ENCODE measurements around the gene IGFBPL1. TPM values are rescaled to one million over a fixed set of nuclear protein-coding genes. Genes with fewer than 3 reads are reported as not detected.

Gene IGFBPL1
- total RNA-seq, 1 donor, result 0.36 TPM

GRCh38 chr9:38395653-38396370, 28.4 kb downstream of the IGFBPL1 start:
- no peak overlapping the region for H3K4me2 ChIP-seq (ENCODE audit: insufficient read depth, low read length)
- no peak overlapping the region for H3K4me3 ChIP-seq (ENCODE audit: insufficient read depth, low read length)
- peaks cover 27% of the 10 kb centered on the region for H3K79me2 ChIP-seq (ENCODE audit: insufficient read depth, low read length)
- no peak overlapping the region for H3K27ac ChIP-seq (ENCODE audit: low read depth, low read length)
- peaks cover 18% of the 10 kb centered on the region for H4K20me1 ChIP-seq (ENCODE audit: insufficient read depth, low read length)
- no peaks in the 10 kb centered on the region for H3K27me3 ChIP-seq (ENCODE audit: insufficient read depth, low read length)
- TF ChIP-seq, protein P1, sequence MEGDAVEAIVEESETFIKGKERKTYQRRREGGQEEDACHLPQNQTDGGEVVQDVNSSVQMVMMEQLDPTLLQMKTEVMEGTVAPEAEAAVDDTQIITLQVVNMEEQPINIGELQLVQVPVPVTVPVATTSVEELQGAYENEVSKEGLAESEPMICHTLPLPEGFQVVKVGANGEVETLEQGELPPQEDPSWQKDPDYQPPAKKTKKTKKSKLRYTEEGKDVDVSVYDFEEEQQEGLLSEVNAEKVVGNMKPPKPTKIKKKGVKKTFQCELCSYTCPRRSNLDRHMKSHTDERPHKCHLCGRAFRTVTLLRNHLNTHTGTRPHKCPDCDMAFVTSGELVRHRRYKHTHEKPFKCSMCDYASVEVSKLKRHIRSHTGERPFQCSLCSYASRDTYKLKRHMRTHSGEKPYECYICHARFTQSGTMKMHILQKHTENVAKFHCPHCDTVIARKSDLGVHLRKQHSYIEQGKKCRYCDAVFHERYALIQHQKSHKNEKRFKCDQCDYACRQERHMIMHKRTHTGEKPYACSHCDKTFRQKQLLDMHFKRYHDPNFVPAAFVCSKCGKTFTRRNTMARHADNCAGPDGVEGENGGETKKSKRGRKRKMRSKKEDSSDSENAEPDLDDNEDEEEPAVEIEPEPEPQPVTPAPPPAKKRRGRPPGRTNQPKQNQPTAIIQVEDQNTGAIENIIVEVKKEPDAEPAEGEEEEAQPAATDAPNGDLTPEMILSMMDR (IDR thresholded peaks at IDR 0.05; ENCODE audit: extremely low read depth, low read depth, low read length), result no peak
- no peaks in the 10 kb centered on the region for H3K9me3 ChIP-seq (ENCODE audit: low read depth, low read length)
- no peak overlapping the region for H2AFZ ChIP-seq (ENCODE audit: low read length)
- H3K4me1 ChIP-seq (ENCODE audit: insufficient read depth, low read length), result peaks cover 9% of the 10 kb centered on the region
- H3K36me3 ChIP-seq (ENCODE audit: insufficient read depth, low read length), result peaks cover 32% of the 10 kb centered on the region
- DNase-seq (ENCODE audit: insufficient read length, low spot score, missing footprints), result no peak

DNA sequence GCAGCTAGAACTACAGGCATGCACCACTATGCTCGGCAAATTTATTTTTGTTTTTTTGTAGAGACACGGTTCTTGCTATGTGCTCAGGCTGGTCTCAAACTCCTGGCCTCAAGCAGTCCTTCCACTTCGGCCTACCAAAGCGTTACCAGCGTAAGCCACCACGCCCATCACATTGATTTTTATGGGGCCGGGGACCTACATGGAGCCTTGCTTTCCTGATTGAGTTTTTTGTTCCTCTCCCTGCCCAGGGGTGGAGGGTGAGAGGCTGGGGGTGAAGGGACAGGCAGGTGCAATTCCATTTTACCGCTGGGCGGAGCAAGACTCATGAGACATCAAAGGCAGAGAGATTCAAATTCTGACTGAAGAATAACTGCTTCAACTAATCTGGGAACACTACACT, 29.8 kb downstream of the IGFBPL1 start:
- Histone ChIP-seq H3K27ac (ENCODE audit: low read depth, low read length) (no peak overlapping the region), H3K4me1 (ENCODE audit: insufficient read depth, low read length) (peaks cover 11% of the 10 kb centered on the region), H2AFZ (ENCODE audit: low read length) (no peak overlapping the region), H3K4me2 (ENCODE audit: insufficient read depth, low read length) (peak overlapping the region; percentile 98), H3K36me3 (ENCODE audit: insufficient read depth, low read length) (peaks cover 32% of the 10 kb centered on the region), H3K9me3 (ENCODE audit: low read depth, low read length) (no peaks in the 10 kb centered on the region), H3K27me3 (ENCODE audit: insufficient read depth, low read length) (no peaks in the 10 kb centered on the region), H3K4me3 (ENCODE audit: insufficient read depth, low read length) (no peak overlapping the region), H4K20me1 (ENCODE audit: insufficient read depth, low read length) (peaks cover 18% of the 10 kb centered on the region), H3K79me2 (ENCODE audit: insufficient read depth, low read length) (peaks cover 27% of the 10 kb centered on the region)
- TF ChIP-seq, protein P1 (IDR thresholded peaks at IDR 0.05; ENCODE audit: extremely low read depth, low read depth, low read length), result no peak
- DNase-seq (ENCODE audit: insufficient read length, low spot score, missing footprints), result no peak

DNA sequence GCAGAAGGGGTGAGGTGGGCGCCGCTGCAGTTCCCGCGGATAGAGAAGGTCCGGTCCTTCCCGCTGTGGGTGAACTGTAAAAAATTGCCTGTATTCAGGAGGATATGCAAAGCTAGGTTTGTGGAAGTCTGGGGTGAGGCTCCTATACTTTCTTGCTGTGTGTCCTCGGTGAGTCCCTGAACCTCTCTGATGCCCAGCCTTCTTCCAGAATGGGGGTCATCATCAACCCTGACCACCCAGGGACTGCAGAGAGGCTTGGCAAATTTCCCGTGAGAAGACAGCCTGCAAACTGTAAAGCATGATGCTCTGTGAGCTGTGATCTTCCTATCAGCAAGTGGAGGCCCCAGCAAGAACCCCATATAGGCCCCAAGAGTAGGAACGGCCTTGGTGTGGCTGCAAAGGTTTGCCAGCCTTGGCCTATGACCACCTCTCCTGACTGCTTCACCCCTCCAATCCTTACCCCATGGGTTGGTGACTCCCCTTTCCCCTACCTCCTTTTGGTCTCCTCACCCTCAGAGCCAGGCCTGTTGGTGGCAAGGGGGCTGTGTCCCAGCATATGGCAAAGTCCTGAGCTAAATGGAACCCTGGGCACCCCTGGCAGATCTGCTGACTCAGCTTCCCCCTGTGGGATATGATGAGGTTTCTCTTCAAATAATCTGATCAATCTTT, 31.0 kb downstream of the IGFBPL1 start:
- no peaks in the 10 kb centered on the region for H3K9me3 ChIP-seq (ENCODE audit: low read depth, low read length)
- peaks cover 27% of the 10 kb centered on the region for H3K79me2 ChIP-seq (ENCODE audit: insufficient read depth, low read length)
- peaks cover 16% of the 10 kb centered on the region for H4K20me1 ChIP-seq (ENCODE audit: insufficient read depth, low read length)
- no peak for DNase-seq (ENCODE audit: insufficient read length, low spot score, missing footprints)
- H3K27ac ChIP-seq (ENCODE audit: low read depth, low read length), result peak overlapping the region; percentile 58
- H3K4me3 ChIP-seq (ENCODE audit: insufficient read depth, low read length), result peak overlapping the region; percentile 93
- H2AFZ ChIP-seq (ENCODE audit: low read length), result peak overlapping the region; percentile 98
- TF ChIP-seq, protein P1 (IDR thresholded peaks at IDR 0.05; ENCODE audit: extremely low read depth, low read depth, low read length), result peak; percentile 1
- no peaks in the 10 kb centered on the region for H3K27me3 ChIP-seq (ENCODE audit: insufficient read depth, low read length)
- H3K36me3 ChIP-seq (ENCODE audit: insufficient read depth, low read length), result peaks cover 32% of the 10 kb centered on the region
- H3K4me2 ChIP-seq (ENCODE audit: insufficient read depth, low read length), result peak overlapping the region; percentile 98
- peaks cover 22% of the 10 kb centered on the region for H3K4me1 ChIP-seq (ENCODE audit: insufficient read depth, low read length)

Measured in osteoblast (primary cell).